Mucosa of descending colon (tissue), 3 donors: ENCODE results near the gene SORCS1. TPM values are rescaled to one million over a fixed set of nuclear protein-coding genes. Genes with fewer than 3 reads are reported as not detected.
A peak's percentile ranks its signal among the peaks of the same experiment; 100 is the strongest.

Source experiments
- ATAC-seq: fragments of 200-7000 bp; cut with Tn5 transposase; one replicate; pipeline ENCODE4 v1.9.1; 2020; ENCODE audit warnings: mild to moderate bottlenecking, moderate library complexity
- DNase-seq, 3 donors: peaks; one replicate each; pipeline ENCODE4 v3.0.0-alpha.2; 2020
- H3K36me3 ChIP-seq: fragments of 200-600 bp; one replicate; pipeline ENCODE4 v1.8.0; 2021; ENCODE audit warnings: low read depth, mild to moderate bottlenecking
- H3K4me1 ChIP-seq: fragments of 200-600 bp; one replicate; pipeline ENCODE4 v1.8.0; 2021; ENCODE audit warnings: low read depth, mild to moderate bottlenecking
- H3K4me3 ChIP-seq: fragments of 200-600 bp; one replicate; pipeline ENCODE4 v1.8.0; 2021; ENCODE audit warnings: mild to moderate bottlenecking
- H3K9me3 ChIP-seq: fragments of 200-600 bp; one replicate; pipeline ENCODE4 v1.8.0; 2021; ENCODE audit warnings: mild to moderate bottlenecking
- intact Hi-C, 2 donors: fragments of 100-400 bp; cut with DNase I in 1 of 2; cut with micrococcal nuclease in 1 of 2; formaldehyde crosslinking; loops; one replicate each; pipeline versions ENCODE4 v1.11.0 to v1.11.1; 2022; cut with DNase I, micrococcal nuclease
- total RNA-seq, 3 donors: library from RNA; stranded (reverse); fragmentation: NEBNext Ultra II Directional in 2 of 3; extraction: Animal tissue kit (Norgen Biotek cat#: 25700) in 2 of 3; gene quantifications; one replicate each; pipeline versions ENCODE4 v1.2.1 to v1.2.4, GENCODE V29; 2021 to 2023
- TF ChIP-seq, protein P1 (sequence below): fragments of 200-600 bp; IDR thresholded peaks from one replicate; pipeline ENCODE4 v1.8.0; 2022; ENCODE audit warnings: antibody characterized with exemption, mild to moderate bottlenecking
- donor health status: DM: no; HTN: no; CAD: no; lungs with moderate emphysema.
- donor health status: DM: no; HTN: no; CAD: no.
- donor health status: DM: no; HTN: yes; CAD: no.

SORCS1 gene
- total RNA-seq, 3 donors from 2014 or later, result 0.80 to 13.2 (median 0.93) TPM

DNA sequence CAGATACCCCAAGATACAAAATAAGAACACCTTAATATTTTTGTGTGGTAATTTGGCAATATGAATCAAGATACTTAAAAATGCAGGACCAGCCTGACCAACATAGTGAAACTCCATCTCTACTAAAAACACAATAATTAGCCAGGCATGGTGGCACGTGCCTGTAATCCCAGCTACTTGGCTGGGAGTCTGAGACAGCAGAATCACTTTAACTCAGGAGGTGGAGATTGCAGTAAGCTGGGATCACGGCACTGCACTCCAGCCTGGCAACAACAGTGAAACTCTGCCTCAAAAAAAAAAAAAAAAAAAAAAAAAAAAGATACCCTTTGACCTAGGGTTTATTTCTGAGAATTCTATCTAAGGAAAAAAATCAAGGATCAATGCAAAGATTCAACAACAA is 450.7 kb downstream of the SORCS1 start:
- Histone ChIP-seq H3K4me1 (no peaks in the 10 kb centered on the region), H3K36me3 (no peaks in the 10 kb centered on the region), H3K4me3 (no peak overlapping the region), H3K9me3 (no peaks in the 10 kb centered on the region)
- ATAC-seq, result no peak
- intact Hi-C loops, result no loop called here
- DNase-seq, result no peak
- TF ChIP-seq, protein P1, sequence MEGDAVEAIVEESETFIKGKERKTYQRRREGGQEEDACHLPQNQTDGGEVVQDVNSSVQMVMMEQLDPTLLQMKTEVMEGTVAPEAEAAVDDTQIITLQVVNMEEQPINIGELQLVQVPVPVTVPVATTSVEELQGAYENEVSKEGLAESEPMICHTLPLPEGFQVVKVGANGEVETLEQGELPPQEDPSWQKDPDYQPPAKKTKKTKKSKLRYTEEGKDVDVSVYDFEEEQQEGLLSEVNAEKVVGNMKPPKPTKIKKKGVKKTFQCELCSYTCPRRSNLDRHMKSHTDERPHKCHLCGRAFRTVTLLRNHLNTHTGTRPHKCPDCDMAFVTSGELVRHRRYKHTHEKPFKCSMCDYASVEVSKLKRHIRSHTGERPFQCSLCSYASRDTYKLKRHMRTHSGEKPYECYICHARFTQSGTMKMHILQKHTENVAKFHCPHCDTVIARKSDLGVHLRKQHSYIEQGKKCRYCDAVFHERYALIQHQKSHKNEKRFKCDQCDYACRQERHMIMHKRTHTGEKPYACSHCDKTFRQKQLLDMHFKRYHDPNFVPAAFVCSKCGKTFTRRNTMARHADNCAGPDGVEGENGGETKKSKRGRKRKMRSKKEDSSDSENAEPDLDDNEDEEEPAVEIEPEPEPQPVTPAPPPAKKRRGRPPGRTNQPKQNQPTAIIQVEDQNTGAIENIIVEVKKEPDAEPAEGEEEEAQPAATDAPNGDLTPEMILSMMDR, result no peak

DNA sequence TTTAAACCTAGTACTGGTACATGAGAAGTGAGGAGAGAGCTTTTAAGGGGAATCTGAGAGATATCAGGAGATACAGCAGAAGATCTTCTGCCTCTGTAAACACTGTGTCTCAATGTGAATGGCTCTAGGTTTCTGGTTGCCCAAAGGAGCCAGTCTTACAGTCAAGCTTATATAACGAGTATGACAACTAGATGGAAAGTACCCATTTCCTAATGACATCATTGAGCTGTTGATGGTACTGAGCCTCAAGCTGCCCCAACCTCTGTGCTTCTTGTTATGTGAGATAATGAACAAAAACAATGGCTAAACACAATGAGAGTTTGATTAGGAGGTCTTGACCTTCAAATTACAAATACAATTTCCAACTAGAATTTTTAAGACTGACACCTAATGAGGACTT is 451.5 kb downstream of the SORCS1 start:
- TF ChIP-seq, protein P1, result no peak
- no peaks in the 10 kb centered on the region for H3K4me1 ChIP-seq
- no peak for ATAC-seq
- H3K4me3 ChIP-seq, result no peak overlapping the region
- intact Hi-C loops, result no loop called here
- no peaks in the 10 kb centered on the region for H3K9me3 ChIP-seq
- H3K36me3 ChIP-seq, result no peaks in the 10 kb centered on the region
- no peak for DNase-seq

DNA sequence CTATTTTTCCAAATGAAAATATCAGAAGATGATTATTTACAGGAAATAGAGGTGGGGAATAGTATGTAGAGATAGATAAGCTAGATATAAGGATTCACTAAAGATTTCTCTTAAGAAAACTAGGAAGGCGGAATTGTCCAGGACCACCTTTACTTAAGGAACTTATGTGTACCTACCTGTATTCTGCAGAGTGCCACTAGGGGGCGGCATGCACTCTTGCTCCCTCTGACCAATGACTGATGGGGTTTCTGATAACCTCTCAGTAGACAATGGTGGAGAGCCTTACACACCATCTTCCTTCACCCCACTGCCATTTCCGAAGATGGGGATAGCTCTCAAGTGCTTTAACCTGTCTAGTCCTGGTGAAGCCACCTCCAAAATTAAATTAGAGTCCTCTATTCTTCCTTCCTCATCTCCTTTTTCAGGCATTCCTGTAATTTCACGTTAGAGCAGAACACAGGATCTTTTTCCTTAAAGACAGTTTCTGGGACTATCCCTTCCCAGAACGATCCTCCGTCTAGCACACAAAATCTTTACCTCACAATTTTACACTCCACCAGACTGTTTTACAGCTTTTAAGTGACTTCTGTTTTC is 453.1 kb downstream of the SORCS1 start:
- no peaks in the 10 kb centered on the region for H3K9me3 ChIP-seq
- H3K36me3 ChIP-seq, result no peaks in the 10 kb centered on the region
- ATAC-seq (peak; percentile 72), DNase-seq (peak in 2 of 3 donors; percentile 58 to 82)
- H3K4me3 ChIP-seq, result no peak overlapping the region
- TF ChIP-seq, protein P1, result peak; percentile 56
- H3K4me1 ChIP-seq, result no peaks in the 10 kb centered on the region
- intact Hi-C loops, result no loop called here

DNA sequence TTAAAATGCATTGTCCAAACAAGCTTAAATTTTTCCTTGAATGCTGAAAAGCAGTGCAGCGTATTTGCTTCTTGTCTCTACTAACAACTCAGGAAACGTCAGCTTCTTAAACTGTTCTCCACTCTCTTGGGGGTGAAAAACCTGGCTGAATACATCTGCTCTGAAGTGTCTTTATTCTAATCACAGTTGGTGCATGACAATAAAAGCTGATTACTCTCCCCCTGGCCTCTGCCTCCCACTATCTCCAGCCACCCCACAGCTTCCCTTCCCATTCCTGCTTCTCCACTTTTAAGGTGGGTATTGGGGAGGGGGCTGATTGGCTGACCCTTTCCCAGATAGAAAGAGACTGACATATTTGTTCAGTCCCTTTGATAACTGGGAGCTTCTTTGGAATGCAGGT is 456.0 kb downstream of the SORCS1 start:
- H3K4me1 ChIP-seq, result no peaks in the 10 kb centered on the region
- TF ChIP-seq, protein P1, result no peak
- intact Hi-C loops, result no loop called here
- no peak overlapping the region for H3K4me3 ChIP-seq
- DNase-seq, result no peak
- ATAC-seq, result no peak
- H3K9me3 ChIP-seq, result no peaks in the 10 kb centered on the region
- H3K36me3 ChIP-seq, result no peaks in the 10 kb centered on the region

DNA sequence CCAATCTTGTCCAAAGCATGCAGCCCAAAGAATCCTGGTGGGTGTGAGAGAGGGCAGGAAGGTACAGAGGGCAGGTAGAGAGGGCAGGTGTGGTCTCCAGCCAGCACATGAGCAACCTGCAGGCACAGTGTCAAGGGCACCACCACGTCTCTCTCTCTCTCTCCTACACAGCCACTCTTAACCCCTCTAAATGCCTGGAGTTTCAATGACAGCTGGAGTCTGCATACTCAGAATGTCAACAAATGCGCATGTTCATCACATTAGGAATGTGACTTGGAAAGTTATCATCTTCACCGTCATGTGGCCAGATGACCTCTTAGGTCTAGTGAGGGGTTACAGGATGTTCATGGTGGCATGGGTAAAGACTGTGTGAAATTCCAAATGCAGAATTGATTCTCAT is 456.8 kb downstream of the SORCS1 start:
- TF ChIP-seq, protein P1, result no peak
- H3K36me3 ChIP-seq, result no peaks in the 10 kb centered on the region
- DNase-seq (no peak), ATAC-seq (no peak)
- no peaks in the 10 kb centered on the region for H3K4me1 ChIP-seq
- no peak overlapping the region for H3K4me3 ChIP-seq
- intact Hi-C loops, result no loop called here
- no peaks in the 10 kb centered on the region for H3K9me3 ChIP-seq

DNA sequence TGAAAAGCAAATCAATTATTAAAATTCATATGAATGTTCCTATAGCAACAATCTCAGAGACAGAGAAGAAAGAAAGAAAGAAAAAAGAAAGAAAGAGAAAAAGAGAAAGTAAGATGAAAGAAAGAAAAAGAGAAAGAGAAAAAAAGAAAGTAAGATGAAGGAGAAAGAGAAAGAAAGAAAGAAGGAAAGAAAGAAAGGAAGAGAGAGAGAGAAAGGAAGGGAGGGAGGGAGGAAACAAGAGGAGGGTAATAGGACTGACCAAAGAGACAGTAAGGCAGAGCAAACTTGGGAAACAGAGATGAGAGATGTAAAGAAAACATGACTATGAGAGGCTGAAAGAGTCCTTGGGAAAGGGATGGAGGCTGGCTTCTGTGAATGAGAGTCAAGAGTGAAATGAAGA is 458.4 kb downstream of the SORCS1 start:
- Histone ChIP-seq H3K4me3 (no peak overlapping the region), H3K4me1 (no peaks in the 10 kb centered on the region), H3K36me3 (no peaks in the 10 kb centered on the region), H3K9me3 (no peaks in the 10 kb centered on the region)
- TF ChIP-seq, protein P1, result no peak
- DNase-seq (no peak), ATAC-seq (no peak)
- intact Hi-C loops, result no loop called here
